NCI-H146 treated with DMSO at 0.1 percent for 48 hours (cell line): ENCODE data around the gene SHISAL1.

Experiments used
- DNase-seq: peaks from one replicate; lab custom pipeline; 2025; ENCODE audit not compliant: unreplicated experiment; lab: John Stamatoyannopoulos, UW

Gene SHISAL1

DNA sequence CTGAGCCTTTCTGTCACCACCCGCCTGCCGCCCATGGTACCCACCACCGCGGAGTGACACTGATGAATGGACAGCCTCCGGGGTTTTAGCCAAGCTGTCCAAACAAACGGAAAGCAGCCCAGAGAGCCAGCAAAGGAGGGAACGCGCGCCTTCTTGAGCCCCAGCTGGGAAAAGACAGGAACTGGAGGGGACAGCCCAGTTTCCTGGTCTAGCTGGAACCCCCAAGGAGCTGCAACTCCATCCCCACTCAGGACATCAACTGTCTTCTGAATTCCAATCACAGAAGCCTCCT is 33.7 kb downstream of the SHISAL1 start:
- peak; percentile 80 for DNase-seq

- DNase-seq = no peak
Measured at GRCh38 chr22:44278243-44279068, 34.3 kb downstream of the SHISAL1 start.

DNA sequence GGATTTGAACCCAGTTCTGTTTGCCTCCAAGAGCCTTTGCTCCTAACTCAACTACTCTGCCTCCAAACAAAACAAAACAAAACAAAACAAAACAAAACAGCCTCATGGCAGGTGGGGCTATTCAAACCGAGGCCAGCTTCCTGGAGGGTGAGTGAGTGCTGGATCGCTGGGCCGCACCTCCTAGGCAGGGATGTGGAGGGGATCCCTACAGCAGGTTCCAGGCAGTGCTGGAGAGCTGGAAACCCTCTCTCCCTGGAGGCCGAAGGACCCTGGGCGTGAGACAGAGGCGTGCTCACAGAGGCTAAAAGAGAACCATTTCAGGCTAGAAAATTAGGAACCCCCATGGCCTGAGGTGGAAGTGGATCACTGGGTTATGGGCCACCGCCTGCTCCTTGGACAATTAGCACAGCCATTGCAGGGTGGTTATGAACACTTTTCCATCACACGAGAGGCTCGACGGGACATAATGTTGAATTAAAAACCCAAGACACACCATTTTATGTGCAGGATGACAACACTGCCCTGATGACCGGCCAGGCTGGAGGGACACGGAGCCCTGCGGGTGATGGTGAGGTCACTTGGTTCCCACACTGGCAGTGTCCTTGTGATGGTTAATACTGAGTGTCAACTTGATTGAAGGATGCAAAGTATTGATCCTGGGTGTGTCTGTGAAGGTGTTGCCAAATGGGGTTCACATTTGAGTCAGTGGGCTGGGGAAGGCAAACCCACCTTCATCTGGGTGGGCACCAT is 35.2 kb downstream of the SHISAL1 start:
- DNase-seq = no peak

DNA sequence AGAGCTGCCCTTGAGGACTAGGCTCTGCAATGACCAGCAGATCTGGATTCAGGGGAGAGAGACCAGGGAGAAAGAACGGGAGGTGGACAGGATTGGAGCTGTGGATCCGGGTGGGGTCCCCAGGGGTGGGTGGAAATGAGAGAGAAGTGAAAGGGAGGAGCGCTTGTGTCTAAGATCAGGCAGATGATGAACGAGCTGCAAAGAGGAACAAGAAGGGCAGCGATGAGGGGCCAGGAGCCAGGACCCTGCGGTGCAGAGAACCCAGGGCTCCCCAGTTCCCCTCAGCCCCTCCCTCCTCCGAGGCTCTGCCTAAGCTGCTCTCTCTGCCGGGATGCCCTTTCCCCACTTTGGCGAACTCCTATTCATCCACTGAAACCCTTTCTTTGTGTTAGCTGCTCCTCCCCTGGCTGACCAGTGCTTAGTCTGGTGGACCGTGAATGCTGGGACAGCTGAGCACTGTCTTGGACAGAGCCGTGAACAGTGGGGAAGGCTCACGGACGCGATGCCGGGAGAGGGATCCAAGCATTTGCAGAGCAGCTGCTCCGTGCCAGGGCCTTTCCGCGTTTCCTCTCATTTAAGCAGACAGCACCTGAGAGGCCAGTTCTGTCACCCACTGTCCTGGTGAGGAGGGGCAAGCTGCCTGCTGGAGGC is 35.9 kb downstream of the SHISAL1 start:
- no peak for DNase-seq

- no peak for DNase-seq
Measured at GRCh38 chr22:44276041-44276440, 36.7 kb downstream of the SHISAL1 start.

DNA sequence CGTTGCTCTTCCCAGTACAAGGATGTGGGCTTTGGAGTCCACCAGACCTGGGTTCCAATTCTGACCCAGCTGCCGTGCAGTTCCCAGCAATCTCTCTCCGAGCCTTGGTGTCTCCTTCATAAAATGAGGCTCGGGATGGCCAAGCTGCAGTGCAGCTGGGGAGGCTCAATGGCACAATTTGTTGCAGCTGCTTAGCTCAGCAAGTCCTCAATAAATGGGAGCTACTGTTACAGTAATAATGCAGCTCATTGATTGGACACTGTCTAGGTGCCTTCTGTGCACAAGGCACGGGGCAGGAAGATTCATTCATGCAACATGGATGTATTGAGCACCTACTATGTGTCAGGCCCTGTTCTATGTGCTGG is 37.1 kb downstream of the SHISAL1 start:
- DNase-seq = no peak

DNA sequence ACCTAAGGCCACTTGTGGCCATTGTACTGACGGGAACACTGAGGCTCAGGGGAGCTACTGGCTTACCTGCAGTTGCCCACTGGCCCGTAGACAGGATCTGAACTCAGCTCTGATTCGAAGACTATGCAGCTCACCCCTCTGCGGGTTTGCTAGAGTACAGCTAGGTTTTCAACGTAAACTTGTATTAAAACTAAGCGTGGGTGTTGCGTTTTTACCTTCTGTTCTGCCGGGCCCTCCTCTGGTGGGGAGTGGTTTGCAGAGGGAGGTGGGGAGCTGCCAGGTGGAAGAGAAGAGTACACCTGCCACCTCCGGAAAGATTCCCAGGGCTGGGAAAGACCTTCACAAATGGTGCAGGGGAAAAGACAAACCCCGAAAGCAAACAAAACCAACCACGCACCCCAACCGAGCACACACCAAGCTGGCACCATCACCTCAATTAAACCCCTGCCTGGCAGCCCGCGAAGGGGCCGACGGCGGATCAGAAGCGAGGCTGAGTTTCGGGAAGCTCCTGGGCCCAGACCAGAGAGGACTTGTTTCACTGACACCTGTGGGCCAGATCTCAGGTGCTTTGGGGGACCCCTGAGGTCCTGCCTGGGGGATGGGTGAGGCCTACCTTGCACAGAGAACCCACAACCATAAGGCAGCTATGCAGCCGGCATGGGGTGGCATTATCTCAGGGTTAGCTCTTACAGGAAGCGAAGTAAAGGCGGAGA is 37.7 kb downstream of the SHISAL1 start:
- no peak for DNase-seq

- DNase-seq = no peak
Measured at GRCh38 chr22:44273175-44273574, 39.6 kb downstream of the SHISAL1 start.

GRCh38 chr22:44272401-44272771 is 40.4 kb downstream of the SHISAL1 start:
- no peak for DNase-seq

DNA sequence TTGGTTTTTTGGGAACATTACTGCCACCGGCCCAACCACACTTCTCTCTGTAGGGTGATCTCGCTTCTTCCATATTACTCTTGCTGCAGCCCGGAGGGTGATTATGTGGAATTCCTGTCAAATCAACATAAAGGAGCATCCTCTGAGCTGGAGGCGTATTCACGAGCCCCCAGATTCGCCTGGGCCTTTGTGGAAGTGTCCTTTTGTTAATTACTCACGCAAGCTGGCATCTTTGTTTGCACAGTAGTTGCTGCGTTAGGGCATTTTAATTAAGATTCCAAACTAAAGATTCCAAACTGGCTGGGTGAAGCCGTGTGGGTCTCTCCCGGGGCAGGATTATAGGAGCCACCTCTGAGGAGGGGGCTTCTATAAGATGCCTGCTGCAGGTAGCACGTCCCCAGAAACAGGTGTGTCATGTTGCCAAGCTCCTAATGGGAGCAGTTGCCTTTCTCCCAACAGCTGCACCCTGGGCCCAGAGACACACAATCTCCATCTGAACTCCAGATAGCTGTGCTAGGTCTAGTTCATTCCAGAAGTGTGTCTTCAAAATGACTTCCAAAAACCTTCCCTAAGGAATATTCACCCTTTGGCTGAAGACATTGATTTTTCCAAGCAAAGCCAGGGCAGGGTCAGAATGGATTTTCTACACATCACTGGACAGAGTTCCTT is 40.9 kb downstream of the SHISAL1 start:
- DNase-seq = no peak

DNA sequence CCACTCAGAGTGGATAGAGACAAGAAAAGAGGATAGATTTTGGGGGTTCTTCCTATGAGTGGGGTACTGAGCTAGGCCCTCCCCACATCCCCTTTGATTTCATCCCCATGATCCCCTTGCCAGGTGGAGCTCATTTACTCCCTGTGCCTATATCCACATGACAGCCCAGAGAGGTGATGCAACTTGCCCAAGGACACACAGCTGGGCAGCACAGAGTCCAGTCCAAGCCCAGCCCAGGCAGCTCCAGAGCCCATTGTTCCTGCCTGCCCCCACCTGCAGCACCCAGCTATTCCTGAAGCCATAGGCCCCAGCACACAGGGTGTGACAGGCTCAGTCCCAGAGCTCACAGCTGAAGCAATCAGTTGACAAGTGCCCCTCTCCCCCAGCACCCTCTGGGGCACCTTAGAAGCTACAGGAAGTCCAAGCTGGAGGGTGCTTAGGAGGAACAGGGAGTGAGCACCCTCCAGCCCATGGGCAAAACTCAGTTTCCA is 41.7 kb downstream of the SHISAL1 start:
- DNase-seq = no peak

- DNase-seq = no peak
Measured at GRCh38 chr22:44270556-44270880, 42.2 kb downstream of the SHISAL1 start.

- DNase-seq = no peak
Measured at GRCh38 chr22:44269757-44270555, 42.8 kb downstream of the SHISAL1 start.

- no peak for DNase-seq
Measured at GRCh38 chr22:44269117-44269498, 43.6 kb downstream of the SHISAL1 start.

DNA sequence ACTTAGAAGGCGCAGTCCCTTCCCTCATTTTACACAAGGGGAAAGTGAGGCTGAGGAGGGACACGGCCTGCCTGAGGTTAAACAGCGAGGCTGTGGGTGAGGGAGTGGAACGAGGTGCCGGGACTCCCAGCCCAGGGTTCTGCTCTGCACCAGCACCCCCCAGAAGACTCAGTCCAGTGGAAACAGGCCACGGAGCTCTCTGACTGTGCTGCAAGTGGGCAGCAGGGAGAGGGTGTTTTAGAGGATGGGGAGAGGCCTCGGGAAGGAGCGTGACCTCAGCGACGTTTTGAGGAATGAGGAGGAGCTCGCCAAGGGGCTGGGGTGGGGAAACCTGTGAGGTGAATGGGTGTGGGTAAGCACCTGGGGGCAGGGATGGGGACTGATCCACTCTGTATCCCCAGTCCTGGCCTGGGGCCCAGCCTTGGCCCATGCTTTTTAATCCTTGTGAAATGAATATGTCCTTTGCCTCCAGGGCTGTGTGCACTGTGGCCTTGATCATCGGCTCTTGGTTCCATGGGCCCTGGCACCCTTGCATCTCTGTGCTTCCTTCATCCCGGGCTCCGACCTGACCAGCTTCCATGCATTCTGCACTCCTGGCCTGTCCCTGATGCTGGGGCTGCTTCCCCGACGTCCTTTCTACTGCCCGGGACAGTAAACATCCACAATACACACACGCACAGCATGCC is 44.2 kb downstream of the SHISAL1 start:
- no peak for DNase-seq

- no peak for DNase-seq
Measured at GRCh38 chr22:44267856-44268255, 44.9 kb downstream of the SHISAL1 start.

- no peak for DNase-seq
Measured at GRCh38 chr22:44266796-44267760, 45.7 kb downstream of the SHISAL1 start.

GRCh38 chr22:44263547-44263946 is 49.2 kb downstream of the SHISAL1 start:
- DNase-seq = no peak
